Lower leg skin (tissue), 4 donors: ENCODE data around the gene GSN. TPM values are rescaled to one million over a fixed set of nuclear protein-coding genes. Genes with fewer than 3 reads are reported as not detected.

Source experiments
- DNase-seq, 2 donors: peaks; one replicate each; pipeline ENCODE4 v3.0.0-alpha.2; 2019; ENCODE audit warnings: low spot score in 2 of 2
- H3K4me3 ChIP-seq: fragments of 200-600 bp; sonication (generic); 2 replicates; pipeline ENCODE4 v1.5.1; 2017; ENCODE audit warnings: mild to moderate bottlenecking, low read depth; ENCODE audit not compliant: poor library complexity, severe bottlenecking
- CTCF ChIP-seq, 3 donors: fragments of 450-650 bp; IDR thresholded peaks; one replicate each; pipeline ENCODE4 v1.5.1; 2016; ENCODE audit warnings: antibody characterized with exemption in 3 of 3, mild to moderate bottlenecking in 3 of 3, moderate library complexity in 2 of 3
- POLR2A ChIP-seq, 2 donors: fragments of 450-650 bp; IDR thresholded peaks; one replicate each; pipeline ENCODE4 v1.6.1; 2016 to 2017; ENCODE audit warnings: antibody characterized with exemption in 2 of 2, mild to moderate bottlenecking in 1 of 2, moderate library complexity in 1 of 2
- WGBS, 2 donors: methylation state at CpG; one replicate each; pipeline ENCODE4 v1.1.5; 2018; 5-methylcytosine and 5-hydroxymethylcytosine counted together
- intact Hi-C: fragments of 100-400 bp; cut with DNase I; formaldehyde crosslinking; loops from one replicate; pipeline ENCODE4 v1.15.0; 2023; ENCODE audit warnings: low total_unique reads
- total RNA-seq, 4 donors: library from RNA; depleted of rRNA; stranded (reverse); fragments of >200 nt; gene quantifications; one replicate each; pipeline ENCODE4 v1.1.0, GENCODE V29; 2016

GSN gene
- total RNA-seq, 4 donors from 2014 or later, result 835 to 2,031 (median 1,042) TPM

GRCh38 chr9:121372239-121373010 is 104.5 kb downstream of the GSN start:
- WGBS, 2 donors, result 55 to 59% methylated on average over 6 of the region's 6 CpGs
- intact Hi-C loops, result no loop called here
- H3K4me3 ChIP-seq, result no peak overlapping the region
- TF ChIP-seq CTCF (IDR thresholded peaks at IDR 0.05) (no peak), POLR2A (IDR thresholded peaks at IDR 0.05) (no peak)
- no peak for DNase-seq

- intact Hi-C loops, result no loop called here
- H3K4me3 ChIP-seq, result no peak overlapping the region
- TF ChIP-seq POLR2A (IDR thresholded peaks at IDR 0.05) (no peak), CTCF (IDR thresholded peaks at IDR 0.05) (no peak)
- DNase-seq, result no peak
- 16 to 19% methylated on average over 5 of the region's 5 CpGs for WGBS, 2 donors
Observed at GRCh38 chr9:121373011-121373729, 105.2 kb downstream of the GSN start.

- WGBS, 2 donors, result 84 to 85% methylated on average over 4 of the region's 4 CpGs
- DNase-seq, result no peak
- intact Hi-C loops, result no loop called here
- TF ChIP-seq CTCF (IDR thresholded peaks at IDR 0.05) (no peak), POLR2A (IDR thresholded peaks at IDR 0.05) (no peak)
- no peak overlapping the region for H3K4me3 ChIP-seq
Observed at GRCh38 chr9:121376214-121376830, 108.4 kb downstream of the GSN start.

GRCh38 chr9:121380846-121381245 is 112.9 kb downstream of the GSN start:
- DNase-seq, result no peak
- TF ChIP-seq POLR2A (IDR thresholded peaks at IDR 0.05) (no peak), CTCF (IDR thresholded peaks at IDR 0.05) (no peak)
- no peak overlapping the region for H3K4me3 ChIP-seq
- intact Hi-C loops, result no loop called here

Other genes starting within 250 kb of the GSN start
- 10 to 100 TPM in 1 of 4 donors, 1 to 10 TPM in 3; 2.0 to 14.9 (median 4.3) TPM for gene C5, start 217.9 kb upstream of the GSN start, total RNA-seq
- gene CNTRL, start 193.2 kb upstream of the GSN start, total RNA-seq, result 10 to 100 TPM in 2 of 4 donors, 1 to 10 TPM in 2; 7.7 to 11.4 (median 9.0) TPM
- 10 to 100 TPM; 43.9 to 50.8 (median 49.6) TPM for gene RAB14, start 66.3 kb upstream of the GSN start, total RNA-seq
- gene STOM, start 102.1 kb downstream of the GSN start, total RNA-seq, result 100 to 1,000 TPM; 131 to 323 (median 208) TPM
- 10 to 100 TPM in 1 of 4 donors, 1 to 10 TPM in 3; 5.4 to 11.9 (median 8.0) TPM for gene GGTA1, start 231.7 kb downstream of the GSN start, total RNA-seq